BLaER1 (cell line): ENCODE measurements around the gene GALNT18.
A peak's percentile ranks its signal among the peaks of the same experiment; 100 is the strongest.

Experiments used
- H3K27ac ChIP-seq: shearing (Covaris generic); formaldehyde crosslinking; 2 replicates; pipeline ENCODE4 v1.8.1; 2022
- H3K27me3 ChIP-seq: shearing (Covaris generic); formaldehyde crosslinking; 2 replicates; pipeline ENCODE4 v1.8.1; 2022
- H3K36me3 ChIP-seq: shearing (Covaris generic); formaldehyde crosslinking; 2 replicates; pipeline ENCODE4 v1.8.1; 2022
- H3K4me1 ChIP-seq: shearing (Covaris generic); formaldehyde crosslinking; 2 replicates; pipeline ENCODE4 v1.8.1; 2022
- H3K4me2 ChIP-seq: shearing (Covaris generic); formaldehyde crosslinking; 2 replicates; pipeline ENCODE4 v1.8.1; 2022
- H3K4me3 ChIP-seq: shearing (Covaris generic); formaldehyde crosslinking; 2 replicates; pipeline ENCODE4 v1.8.1; 2022
- H3K9ac ChIP-seq: shearing (Covaris generic); formaldehyde crosslinking; 2 replicates; pipeline ENCODE4 v1.8.1; 2022
- H3K9me3 ChIP-seq: shearing (Covaris generic); formaldehyde crosslinking; 2 replicates; pipeline ENCODE4 v1.8.1; 2022
- H4K20me1 ChIP-seq: shearing (Covaris generic); formaldehyde crosslinking; 2 replicates; pipeline ENCODE4 v1.8.1; 2022
- Cebpa-rat ChIP-seq: shearing (Covaris generic); IDR thresholded peaks from 2 replicates; pipeline ENCODE4 v1.8.1; 2022

GALNT18 gene

GRCh38 chr11:11626128-11626527 is 4.3 kb upstream of the GALNT18 start:
- Histone ChIP-seq H4K20me1 (no peaks in the 10 kb centered on the region), H3K4me3 (no peak overlapping the region), H3K9me3 (no peaks in the 10 kb centered on the region), H3K27me3 (peaks cover 7% of the 10 kb centered on the region), H3K4me1 (peaks cover 9% of the 10 kb centered on the region), H3K36me3 (no peaks in the 10 kb centered on the region), H3K27ac (no peak overlapping the region), H3K9ac (no peak overlapping the region), H3K4me2 (no peak overlapping the region)
- TF ChIP-seq Cebpa-rat: no peak

- no peak overlapping the region for H3K9ac ChIP-seq
- H3K27me3 ChIP-seq: peaks cover 19% of the 10 kb centered on the region
- TF ChIP-seq Cebpa-rat: no peak
- no peaks in the 10 kb centered on the region for H3K9me3 ChIP-seq
- no peaks in the 10 kb centered on the region for H4K20me1 ChIP-seq
- H3K4me2 ChIP-seq: no peak overlapping the region
- H3K4me1 ChIP-seq: peaks cover 17% of the 10 kb centered on the region
- no peak overlapping the region for H3K4me3 ChIP-seq
- H3K27ac ChIP-seq: no peak overlapping the region
- no peaks in the 10 kb centered on the region for H3K36me3 ChIP-seq
These were observed 3.1 kb upstream of the GALNT18 start for GRCh38 chr11:11624926-11625325.

- H3K27ac ChIP-seq: no peak overlapping the region
- H3K9me3 ChIP-seq: no peaks in the 10 kb centered on the region
- H3K9ac ChIP-seq: no peak overlapping the region
- no peak overlapping the region for H3K4me3 ChIP-seq
- H4K20me1 ChIP-seq: no peaks in the 10 kb centered on the region
- no peak overlapping the region for H3K4me2 ChIP-seq
- no peaks in the 10 kb centered on the region for H3K36me3 ChIP-seq
- no peak for TF ChIP-seq Cebpa-rat
- H3K27me3 ChIP-seq: peaks cover 26% of the 10 kb centered on the region
- peaks cover 17% of the 10 kb centered on the region for H3K4me1 ChIP-seq
These were observed 2.4 kb upstream of the GALNT18 start for GRCh38 chr11:11624204-11624603.

DNA sequence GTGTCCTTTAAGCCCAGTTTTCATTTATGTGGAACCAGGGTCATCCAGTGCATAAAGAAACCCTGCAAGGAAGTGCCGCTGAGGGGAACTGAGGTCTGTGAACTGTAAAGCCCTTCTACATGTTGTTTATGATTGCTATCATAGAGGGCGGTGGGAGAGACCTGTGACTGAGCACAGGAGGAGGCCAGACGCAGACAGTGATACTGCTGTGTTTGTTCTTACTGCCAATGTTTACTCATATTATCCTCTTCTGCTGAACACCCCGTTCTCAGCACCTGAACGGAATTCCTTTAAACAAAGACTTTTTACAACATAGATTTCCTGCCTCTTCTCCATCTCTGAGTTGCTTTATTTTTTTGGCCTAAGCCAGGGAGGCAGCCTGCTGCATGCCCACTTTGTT is 967 bp upstream of the GALNT18 start:
- H3K27ac ChIP-seq: no peak overlapping the region
- no peak for TF ChIP-seq Cebpa-rat

DNA sequence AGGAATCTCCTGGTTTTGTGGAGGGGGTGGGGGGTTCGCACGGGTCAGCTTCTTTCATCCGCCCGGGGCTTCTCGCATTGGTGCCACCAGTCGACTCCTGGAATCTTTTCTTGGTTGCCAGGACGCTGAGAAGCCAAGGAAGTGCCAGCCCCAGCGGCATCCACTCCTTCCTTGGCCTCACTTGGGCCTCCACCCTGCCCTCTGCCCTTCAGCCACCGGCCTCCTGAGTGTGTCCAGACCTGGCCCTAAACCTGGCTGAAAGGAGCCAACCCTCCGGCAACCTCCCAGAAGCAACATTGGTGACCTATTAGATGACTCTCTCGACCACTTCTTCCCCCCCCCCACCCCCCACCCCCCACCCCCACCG is 518 bp upstream of the GALNT18 start:
- Histone ChIP-seq H3K9me3 (no peaks in the 10 kb centered on the region), H3K9ac (no peak overlapping the region)

More for the DNA sequence above, 967 bp upstream of the GALNT18 start:
- no peaks in the 10 kb centered on the region for H3K36me3 ChIP-seq
- no peak overlapping the region for H3K4me3 ChIP-seq
- H3K27me3 ChIP-seq: peaks cover 26% of the 10 kb centered on the region
- no peak overlapping the region for H3K9ac ChIP-seq
- no peaks in the 10 kb centered on the region for H4K20me1 ChIP-seq
- no peaks in the 10 kb centered on the region for H3K9me3 ChIP-seq
- peaks cover 17% of the 10 kb centered on the region for H3K4me1 ChIP-seq
- no peak overlapping the region for H3K4me2 ChIP-seq

GRCh38 chr11:11620921-11621572 is 758 bp downstream of the GALNT18 start:
- Histone ChIP-seq H3K4me1 (peaks cover 17% of the 10 kb centered on the region), H3K27ac (no peak overlapping the region), H3K4me3 (peak overlapping the region; percentile 68), H3K9me3 (no peaks in the 10 kb centered on the region), H3K36me3 (no peaks in the 10 kb centered on the region), H3K4me2 (peak overlapping the region; percentile 98), H3K27me3 (peaks cover 26% of the 10 kb centered on the region), H3K9ac (peak overlapping the region; percentile 66; the same call in 1 of the 2 replicates), H4K20me1 (no peaks in the 10 kb centered on the region)
- TF ChIP-seq Cebpa-rat: no peak

More for the DNA sequence above, 518 bp upstream of the GALNT18 start:
- Histone ChIP-seq H3K27ac (no peak overlapping the region), H3K27me3 (peaks cover 26% of the 10 kb centered on the region), H3K4me1 (peaks cover 17% of the 10 kb centered on the region), H4K20me1 (no peaks in the 10 kb centered on the region), H3K36me3 (no peaks in the 10 kb centered on the region), H3K4me2 (peak overlapping the region; percentile 98), H3K4me3 (peak overlapping the region; percentile 68; the same call in 1 of the 2 replicates)
- TF ChIP-seq Cebpa-rat: no peak

DNA sequence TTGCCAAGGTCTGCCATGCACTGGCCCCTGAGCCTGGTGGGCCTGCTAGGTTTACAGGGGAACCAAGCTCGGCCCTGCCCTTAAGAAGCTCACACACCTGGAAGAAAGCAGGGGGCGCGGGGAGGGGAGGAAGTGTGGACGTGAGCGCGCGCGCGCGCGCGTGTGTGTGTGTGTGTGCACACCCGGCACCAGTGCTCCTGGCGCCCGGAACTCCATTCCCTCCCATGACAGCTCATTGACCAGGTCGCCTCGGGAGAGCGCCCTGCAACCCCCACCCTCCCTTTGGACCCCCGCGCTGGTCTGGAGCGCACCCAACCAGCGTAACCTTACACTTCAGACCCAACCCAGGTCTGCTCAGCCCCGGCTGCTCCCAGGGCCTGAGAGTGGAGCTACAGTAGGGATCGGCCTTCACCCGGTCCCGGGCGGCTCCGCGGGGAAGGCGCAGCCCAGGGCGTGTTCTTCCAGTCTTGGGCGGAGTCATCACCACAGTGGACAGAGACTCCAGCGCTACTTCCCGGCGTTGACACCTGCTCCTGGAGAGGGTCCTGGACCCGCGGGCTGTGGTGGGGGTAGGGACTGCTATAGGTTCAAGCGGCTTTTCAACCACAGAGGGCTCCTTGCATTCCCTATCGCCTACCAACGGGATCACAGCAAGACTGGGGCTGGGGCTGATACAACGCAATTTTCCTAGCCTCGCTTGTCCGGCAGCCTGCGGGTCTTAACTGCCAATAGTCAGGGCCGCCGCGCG is 1.5 kb downstream of the GALNT18 start:
- no peaks in the 10 kb centered on the region for H3K9me3 ChIP-seq
- H3K27me3 ChIP-seq: peaks cover 26% of the 10 kb centered on the region
- 0 out of 2 replicates have a peak overlapping the region, but pooled peaks have one; percentile 66 for H3K9ac ChIP-seq
- no peaks in the 10 kb centered on the region for H3K36me3 ChIP-seq
- H3K4me3 ChIP-seq: peak overlapping the region; percentile 68
- no peak overlapping the region for H3K27ac ChIP-seq
- TF ChIP-seq Cebpa-rat: no peak
- H3K4me1 ChIP-seq: peaks cover 17% of the 10 kb centered on the region
- H4K20me1 ChIP-seq: no peaks in the 10 kb centered on the region
- peak overlapping the region; percentile 98 for H3K4me2 ChIP-seq

GRCh38 chr11:11618973-11619435 is 2.8 kb downstream of the GALNT18 start:
- peaks cover 17% of the 10 kb centered on the region for H3K4me1 ChIP-seq
- H3K4me3 ChIP-seq: no peak overlapping the region
- no peak overlapping the region for H3K9ac ChIP-seq
- peaks cover 26% of the 10 kb centered on the region for H3K27me3 ChIP-seq
- H3K4me2 ChIP-seq: no peak overlapping the region
- H3K36me3 ChIP-seq: no peaks in the 10 kb centered on the region
- no peaks in the 10 kb centered on the region for H4K20me1 ChIP-seq
- no peaks in the 10 kb centered on the region for H3K9me3 ChIP-seq
- H3K27ac ChIP-seq: no peak overlapping the region
- TF ChIP-seq Cebpa-rat: no peak

DNA sequence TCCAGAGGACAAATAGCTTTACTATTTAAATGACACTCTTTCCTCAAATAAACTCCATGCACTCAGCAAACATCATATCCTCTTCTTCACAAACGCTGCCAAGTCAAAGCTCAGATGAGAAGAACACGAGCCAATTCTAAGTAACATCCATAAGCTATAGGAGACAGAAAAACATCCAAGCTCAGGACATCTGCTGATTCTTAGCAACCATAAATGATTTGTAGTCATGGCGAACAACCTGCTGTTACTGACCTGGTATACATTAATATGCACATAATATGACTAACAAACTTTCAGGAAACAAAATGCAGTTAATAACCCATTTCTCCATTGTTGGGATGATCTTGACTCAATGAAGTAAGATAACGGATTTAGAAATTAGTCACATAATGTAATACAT is 6.7 kb downstream of the GALNT18 start:
- Histone ChIP-seq H3K4me2 (no peak overlapping the region), H3K9me3 (no peaks in the 10 kb centered on the region), H3K4me3 (no peak overlapping the region), H3K27me3 (peaks cover 9% of the 10 kb centered on the region), H3K4me1 (no peaks in the 10 kb centered on the region), H3K36me3 (no peaks in the 10 kb centered on the region), H3K27ac (no peak overlapping the region), H4K20me1 (no peaks in the 10 kb centered on the region), H3K9ac (no peak overlapping the region)
- TF ChIP-seq Cebpa-rat: no peak

DNA sequence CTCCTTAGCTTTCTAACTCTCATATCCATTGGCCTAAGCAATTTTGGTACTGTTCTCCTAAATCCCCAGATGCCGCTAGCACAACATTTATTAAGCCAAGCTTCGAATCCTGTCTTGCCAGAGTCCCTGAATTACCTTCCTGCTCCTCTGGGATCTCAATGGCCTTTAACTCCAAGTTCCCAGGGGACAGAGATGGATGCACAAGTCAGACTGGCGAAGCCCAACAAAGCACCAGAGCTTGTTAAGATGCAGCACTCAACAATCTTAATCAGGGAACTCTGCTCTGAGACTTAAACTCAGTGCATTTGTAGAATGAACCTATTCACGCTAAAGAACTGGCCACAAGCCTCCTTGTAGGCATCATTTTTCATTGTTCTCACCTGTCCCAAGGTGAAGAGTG is 9.4 kb downstream of the GALNT18 start:
- H3K4me3 ChIP-seq: no peak overlapping the region
- no peaks in the 10 kb centered on the region for H3K4me1 ChIP-seq
- H3K27ac ChIP-seq: no peak overlapping the region
- H3K36me3 ChIP-seq: no peaks in the 10 kb centered on the region
- no peaks in the 10 kb centered on the region for H3K27me3 ChIP-seq
- H4K20me1 ChIP-seq: no peaks in the 10 kb centered on the region
- no peak overlapping the region for H3K9ac ChIP-seq
- H3K4me2 ChIP-seq: no peak overlapping the region
- no peak for TF ChIP-seq Cebpa-rat
- H3K9me3 ChIP-seq: no peaks in the 10 kb centered on the region
